ENCODE results near the gene CAPS. TPM values are rescaled to one million over a fixed set of nuclear protein-coding genes. Genes with fewer than 3 reads are reported as not detected.

Gene CAPS
- total RNA-seq, 1 experiment from 2014 or later: 255 TPM

GRCh38 chr19:5963855-5964254, 49.8 kb downstream of the CAPS start:
- Histone ChIP-seq H4K20me1 (ENCODE audit: low read length) (peaks cover 70% of the 10 kb centered on the region), H3K27ac (ENCODE audit: low read length) (no peak overlapping the region), H3F3A (ENCODE audit: low read length, unreplicated experiment) (no peaks in the 10 kb centered on the region), H3K27me3 (ENCODE audit: low read length) (no peaks in the 10 kb centered on the region), H3K79me2 (ENCODE audit: low read length) (peaks cover 100% of the 10 kb centered on the region), H3K9me3 (ENCODE audit: low read length) (no peaks in the 10 kb centered on the region), H3K9me2 (replicated peaks; ENCODE audit: low read length) (no peaks in the 10 kb centered on the region), H3K4me3 (ENCODE audit: low read length) (no peak overlapping the region), H3K4me1 (ENCODE audit: insufficient read depth, low read length) (peaks cover 14% of the 10 kb centered on the region), H3K4me2 (ENCODE audit: low read length) (no peak overlapping the region), H3K36me3 (ENCODE audit: low read depth, low read length) (peaks cover 24% of the 10 kb centered on the region; the same call in 1 of the 2 replicates), H3K9ac (ENCODE audit: low read length) (no peak overlapping the region), H2AFZ (ENCODE audit: low read length) (no peak overlapping the region)
- no TSS peak for BruUV-seq (replicated peaks)
- ChIA-PET CTCF (no interaction called here), POLR2A (ENCODE audit: unreplicated experiment) (no interaction called here)
- TF ChIP-seq, protein P1, sequence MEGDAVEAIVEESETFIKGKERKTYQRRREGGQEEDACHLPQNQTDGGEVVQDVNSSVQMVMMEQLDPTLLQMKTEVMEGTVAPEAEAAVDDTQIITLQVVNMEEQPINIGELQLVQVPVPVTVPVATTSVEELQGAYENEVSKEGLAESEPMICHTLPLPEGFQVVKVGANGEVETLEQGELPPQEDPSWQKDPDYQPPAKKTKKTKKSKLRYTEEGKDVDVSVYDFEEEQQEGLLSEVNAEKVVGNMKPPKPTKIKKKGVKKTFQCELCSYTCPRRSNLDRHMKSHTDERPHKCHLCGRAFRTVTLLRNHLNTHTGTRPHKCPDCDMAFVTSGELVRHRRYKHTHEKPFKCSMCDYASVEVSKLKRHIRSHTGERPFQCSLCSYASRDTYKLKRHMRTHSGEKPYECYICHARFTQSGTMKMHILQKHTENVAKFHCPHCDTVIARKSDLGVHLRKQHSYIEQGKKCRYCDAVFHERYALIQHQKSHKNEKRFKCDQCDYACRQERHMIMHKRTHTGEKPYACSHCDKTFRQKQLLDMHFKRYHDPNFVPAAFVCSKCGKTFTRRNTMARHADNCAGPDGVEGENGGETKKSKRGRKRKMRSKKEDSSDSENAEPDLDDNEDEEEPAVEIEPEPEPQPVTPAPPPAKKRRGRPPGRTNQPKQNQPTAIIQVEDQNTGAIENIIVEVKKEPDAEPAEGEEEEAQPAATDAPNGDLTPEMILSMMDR (conservative IDR thresholded peaks at IDR 0.05; ENCODE audit: low read depth, low read length): no peak
- TF ChIP-seq EZH2phosphoT487 (IDR thresholded peaks at IDR 0.05; ENCODE audit: borderline replicate concordance, low read length) (no peak), EZH2 (IDR thresholded peaks at IDR 0.05; ENCODE audit: low read length, unreplicated experiment) (no peak)
- ATAC-seq (no peak), DNase-seq (no peak)
- intact Hi-C loops (cut with micrococcal nuclease): loop anchor here (2.0 kb wide), 1 partner anchor 49 kb away; the partner anchor contains the start of gene CAPS

- Histone ChIP-seq H3F3A (ENCODE audit: low read length, unreplicated experiment) (no peaks in the 10 kb centered on the region), H3K79me2 (ENCODE audit: low read length) (peaks cover 100% of the 10 kb centered on the region), H3K27me3 (ENCODE audit: low read length) (no peaks in the 10 kb centered on the region), H3K27ac (ENCODE audit: low read length) (no peak overlapping the region), H3K4me1 (ENCODE audit: insufficient read depth, low read length) (peaks cover 14% of the 10 kb centered on the region), H3K4me3 (ENCODE audit: low read length) (no peak overlapping the region), H3K9ac (ENCODE audit: low read length) (no peak overlapping the region), H3K9me3 (ENCODE audit: low read length) (no peaks in the 10 kb centered on the region), H2AFZ (ENCODE audit: low read length) (no peak overlapping the region), H3K9me2 (replicated peaks; ENCODE audit: low read length) (no peaks in the 10 kb centered on the region), H3K4me2 (ENCODE audit: low read length) (no peak overlapping the region), H4K20me1 (ENCODE audit: low read length) (peaks cover 69% of the 10 kb centered on the region), H3K36me3 (ENCODE audit: low read depth, low read length) (peaks cover 23% of the 10 kb centered on the region; the same call in 1 of the 2 replicates)
- ChIA-PET POLR2A (ENCODE audit: unreplicated experiment) (no interaction called here), CTCF (no interaction called here)
- TF ChIP-seq, protein P1 (conservative IDR thresholded peaks at IDR 0.05; ENCODE audit: low read depth, low read length): no peak
- no peak for TF ChIP-seq EZH2 (IDR thresholded peaks at IDR 0.05; ENCODE audit: low read length, unreplicated experiment)
- no peak for TF ChIP-seq EZH2phosphoT487 (IDR thresholded peaks at IDR 0.05; ENCODE audit: borderline replicate concordance, low read length)
- DNase-seq (no peak), ATAC-seq (no peak)
- BruUV-seq (replicated peaks): no TSS peak
- intact Hi-C loops (cut with micrococcal nuclease): no loop called here
These were observed 50.9 kb downstream of the CAPS start for GRCh38 chr19:5964816-5965565.

Other genes starting within 250 kb of the CAPS start
- 331 and 456 TPM in 2 replicates for gene MICOS13, start 233.7 kb upstream of the CAPS start, total RNA-seq (2014; rRNA removed)
- 8.6 and 10.9 TPM in 2 replicates for gene HSD11B1L, start 233.2 kb upstream of the CAPS start, total RNA-seq (2014; rRNA removed)
- gene RPL36, start 224.0 kb upstream of the CAPS start, total RNA-seq (2014; rRNA removed): 2,190 and 2,470 TPM in 2 replicates
- gene LONP1, start 194.1 kb upstream of the CAPS start, total RNA-seq (2014; rRNA removed): 217 and 306 TPM in 2 replicates
- not detected in 2 replicates for gene CATSPERD, start 193.6 kb upstream of the CAPS start, total RNA-seq (2014; rRNA removed)
- 3.5 and 5.6 TPM in 2 replicates for gene PRR22, start 129.5 kb upstream of the CAPS start, total RNA-seq (2014; rRNA removed)
- gene DUS3L, start 123.1 kb upstream of the CAPS start, total RNA-seq (2014; rRNA removed): 118 and 148 TPM in 2 replicates
- gene NRTN, start 109.2 kb upstream of the CAPS start, total RNA-seq (2014; rRNA removed): 3.9 and 8.8 TPM in 2 replicates
- 0.69 TPM in 1 of 2 replicates, not detected in the other for gene FUT6, start 74.6 kb upstream of the CAPS start, total RNA-seq (2014; rRNA removed)
- 7.7 and 7.8 TPM in 2 replicates for gene FUT3, start 62.8 kb upstream of the CAPS start, total RNA-seq (2014; rRNA removed)
- 0.35 TPM in 1 of 2 replicates, not detected in the other for gene FUT5, start 43.7 kb upstream of the CAPS start, total RNA-seq (2014; rRNA removed)
- 556 and 669 TPM in 2 replicates for gene NDUFA11, start 10.5 kb upstream of the CAPS start, total RNA-seq (2014; rRNA removed)
- 7.8 and 8.3 TPM in 2 replicates for gene VMAC, start 9.4 kb upstream of the CAPS start, total RNA-seq (2014; rRNA removed)
- 114 and 153 TPM in 2 replicates for gene RANBP3, start 63.9 kb downstream of the CAPS start, total RNA-seq (2014; rRNA removed)
- gene RFX2, start 196.2 kb downstream of the CAPS start, total RNA-seq (2014; rRNA removed): 10.5 and 11.3 TPM in 2 replicates
- gene ACSBG2, start 221.4 kb downstream of the CAPS start, total RNA-seq (2014; rRNA removed): not detected in 2 replicates